ENCODE measurements around the gene POGK. TPM values are rescaled to one million over a fixed set of nuclear protein-coding genes. Genes with fewer than 3 reads are reported as not detected.
A peak's percentile ranks its signal among the peaks of the same experiment; 100 is the strongest.

Gene POGK
- total and polyA plus RNA-seq, 9 of the 15 experiments (the other 6 are each of a cell fraction or from before 2014, with no cell fraction given) = 6.1 to 44.5 (median 24.3) TPM

- TF ChIP-seq MGA (IDR thresholded peaks at IDR 0.05) = no peak
- peak; percentile 55; the same call in 1 of the 2 replicates for TF ChIP-seq POLR2AphosphoS5 (IDR thresholded peaks at IDR 0.05; ENCODE audit: control insufficient read depth, insufficient read depth, low read depth, low read length)
- no peak for TF ChIP-seq PYGO2 (tag; IDR thresholded peaks at IDR 0.05)
- no peak for TF ChIP-seq ZNF347 (CRISPR knock-in tag; IDR thresholded peaks at IDR 0.05; ENCODE audit: low read depth)
- no peak for TF ChIP-seq ZBTB5 (IDR thresholded peaks at IDR 0.05)
- TF ChIP-seq ZNF41 (CRISPR knock-in tag; conservative IDR thresholded peaks at IDR 0.05) = no peak
- TF ChIP-seq SMAD2 (IDR thresholded peaks at IDR 0.05; ENCODE audit: low read depth, low read length) = no peak
- no peak for TF ChIP-seq HCFC1 (IDR thresholded peaks at IDR 0.05; ENCODE audit: low read depth, low read length)
- TF ChIP-seq, protein P1, sequence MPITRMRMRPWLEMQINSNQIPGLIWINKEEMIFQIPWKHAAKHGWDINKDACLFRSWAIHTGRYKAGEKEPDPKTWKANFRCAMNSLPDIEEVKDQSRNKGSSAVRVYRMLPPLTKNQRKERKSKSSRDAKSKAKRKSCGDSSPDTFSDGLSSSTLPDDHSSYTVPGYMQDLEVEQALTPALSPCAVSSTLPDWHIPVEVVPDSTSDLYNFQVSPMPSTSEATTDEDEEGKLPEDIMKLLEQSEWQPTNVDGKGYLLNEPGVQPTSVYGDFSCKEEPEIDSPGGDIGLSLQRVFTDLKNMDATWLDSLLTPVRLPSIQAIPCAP (CRISPR knock-in tag; IDR thresholded peaks at IDR 0.05; ENCODE audit: borderline replicate concordance) = no peak
- no peak; the same call in 1 of the 2 replicates for TF ChIP-seq MTA1 (IDR thresholded peaks at IDR 0.05; ENCODE audit: borderline replicate concordance)
These were observed 1.3 kb downstream of the POGK start (continued) for GRCh38 chr1:166840309-166841274.
